Mucosa of stomach (tissue), 1 donor: ENCODE data around the gene CRIP2.

Source experiments
- H3K27me3 ChIP-seq: one replicate; pipeline ENCODE4 v1.7.0; 2013; ENCODE audit warnings: mild to moderate bottlenecking, low read length; ENCODE audit not compliant: control insufficient read depth, insufficient read depth
- H3K36me3 ChIP-seq: one replicate; pipeline ENCODE4 v1.7.0; 2013; ENCODE audit warnings: low read length; ENCODE audit not compliant: control insufficient read depth, insufficient read depth
- H3K4me1 ChIP-seq: one replicate; pipeline ENCODE4 v1.7.0; 2013; ENCODE audit warnings: mild to moderate bottlenecking, low read length; ENCODE audit not compliant: control insufficient read depth, insufficient read depth
- H3K4me3 ChIP-seq: one replicate; pipeline ENCODE4 v1.7.0; 2013; ENCODE audit warnings: low read length
- H3K9ac ChIP-seq: one replicate; pipeline ENCODE4 v1.7.0; 2013; ENCODE audit warnings: mild to moderate bottlenecking, low read length, moderate library complexity
- H3K9me3 ChIP-seq: one replicate; pipeline ENCODE4 v1.7.0; 2013; ENCODE audit warnings: mild to moderate bottlenecking, low read length, moderate library complexity; ENCODE audit not compliant: control insufficient read depth
- donor health status: Pancreatic carcinoma.

CRIP2 gene

DNA sequence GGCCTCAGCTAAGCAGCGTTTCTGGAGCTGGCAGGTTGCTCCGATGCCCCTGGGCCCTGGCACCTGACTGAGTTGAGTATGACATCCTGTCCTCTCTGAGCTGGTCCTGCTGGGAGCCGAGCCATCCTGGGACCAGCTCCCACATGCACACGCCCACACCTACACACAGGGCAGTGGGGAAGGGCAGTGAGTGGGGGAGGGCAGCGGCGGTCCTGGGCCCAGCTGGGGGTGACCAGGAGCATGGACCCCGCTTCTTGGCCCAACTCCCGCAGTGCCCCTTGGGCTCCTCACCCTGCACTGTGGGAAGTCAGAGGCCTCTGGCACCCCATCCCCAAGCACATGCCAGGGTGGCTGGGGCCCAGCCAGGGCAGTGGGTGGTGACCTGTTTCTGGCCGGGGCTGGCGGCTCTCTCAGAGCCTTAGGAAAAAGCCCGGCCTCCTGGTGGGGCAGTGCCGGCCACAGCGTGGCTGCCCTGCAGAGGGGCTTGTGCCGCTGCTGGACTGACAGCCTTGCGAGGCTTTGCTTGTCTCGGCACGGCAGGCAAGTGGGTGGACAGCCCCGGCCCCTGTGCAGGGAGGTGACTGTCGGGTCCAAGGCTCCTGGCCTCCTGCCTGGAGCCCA lies 5.9 kb upstream of the CRIP2 start:
- Histone ChIP-seq H3K36me3 (no peaks in the 10 kb centered on the region), H3K9ac (no peak overlapping the region), H3K4me3 (no peak overlapping the region)

DNA sequence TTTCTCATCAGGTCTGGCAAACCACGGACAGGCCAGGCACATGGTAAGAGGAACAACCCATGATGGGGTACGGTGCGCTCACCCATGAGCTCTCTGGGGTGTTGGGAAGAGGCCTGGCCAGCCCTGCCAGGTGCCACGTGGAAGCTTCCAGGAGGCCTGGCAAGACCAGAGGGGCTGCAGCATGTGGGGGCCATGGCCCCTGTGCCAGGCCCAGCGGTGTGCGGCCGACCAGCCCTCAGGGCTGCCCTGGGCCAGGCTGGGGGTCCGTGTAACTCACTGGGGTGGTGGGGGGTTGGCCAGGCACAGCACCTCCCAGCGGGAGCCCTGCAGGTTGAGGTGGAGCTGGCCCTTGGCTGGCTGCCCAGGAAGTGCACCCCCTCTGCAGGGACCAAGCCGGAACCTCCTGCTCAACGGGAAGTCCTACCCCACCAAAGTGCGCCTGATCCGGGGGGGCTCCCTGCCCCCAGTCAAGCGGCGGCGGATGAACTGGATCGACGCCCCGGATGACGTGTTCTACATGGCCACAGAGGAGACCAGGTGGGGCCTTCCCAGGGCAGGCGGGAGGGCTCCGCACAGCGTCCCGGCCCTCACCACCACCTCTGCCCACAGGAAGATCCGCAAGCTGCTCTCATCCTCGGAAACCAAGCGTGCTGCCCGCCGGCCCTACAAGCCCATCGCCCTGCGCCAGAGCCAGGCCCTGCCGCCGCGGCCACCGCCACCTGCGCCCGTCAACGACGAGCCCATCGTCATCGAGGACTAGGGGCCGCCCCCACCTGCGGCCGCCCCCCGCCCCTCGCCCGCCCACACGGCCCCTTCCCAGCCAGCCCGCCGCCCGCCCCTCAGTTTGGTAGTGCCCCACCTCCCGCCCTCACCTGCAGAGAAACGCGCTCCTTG lies 4.9 kb upstream of the CRIP2 start:
- Histone ChIP-seq H3K4me3 (no peak overlapping the region), H3K9me3 (no peaks in the 10 kb centered on the region), H3K27me3 (no peaks in the 10 kb centered on the region), H3K9ac (no peak overlapping the region), H3K36me3 (no peaks in the 10 kb centered on the region), H3K4me1 (peaks cover 36% of the 10 kb centered on the region)

More for the DNA sequence above, 5.9 kb upstream of the CRIP2 start:
- H3K9me3 ChIP-seq, result no peaks in the 10 kb centered on the region
- peaks cover 34% of the 10 kb centered on the region for H3K4me1 ChIP-seq
- H3K27me3 ChIP-seq, result no peaks in the 10 kb centered on the region

DNA sequence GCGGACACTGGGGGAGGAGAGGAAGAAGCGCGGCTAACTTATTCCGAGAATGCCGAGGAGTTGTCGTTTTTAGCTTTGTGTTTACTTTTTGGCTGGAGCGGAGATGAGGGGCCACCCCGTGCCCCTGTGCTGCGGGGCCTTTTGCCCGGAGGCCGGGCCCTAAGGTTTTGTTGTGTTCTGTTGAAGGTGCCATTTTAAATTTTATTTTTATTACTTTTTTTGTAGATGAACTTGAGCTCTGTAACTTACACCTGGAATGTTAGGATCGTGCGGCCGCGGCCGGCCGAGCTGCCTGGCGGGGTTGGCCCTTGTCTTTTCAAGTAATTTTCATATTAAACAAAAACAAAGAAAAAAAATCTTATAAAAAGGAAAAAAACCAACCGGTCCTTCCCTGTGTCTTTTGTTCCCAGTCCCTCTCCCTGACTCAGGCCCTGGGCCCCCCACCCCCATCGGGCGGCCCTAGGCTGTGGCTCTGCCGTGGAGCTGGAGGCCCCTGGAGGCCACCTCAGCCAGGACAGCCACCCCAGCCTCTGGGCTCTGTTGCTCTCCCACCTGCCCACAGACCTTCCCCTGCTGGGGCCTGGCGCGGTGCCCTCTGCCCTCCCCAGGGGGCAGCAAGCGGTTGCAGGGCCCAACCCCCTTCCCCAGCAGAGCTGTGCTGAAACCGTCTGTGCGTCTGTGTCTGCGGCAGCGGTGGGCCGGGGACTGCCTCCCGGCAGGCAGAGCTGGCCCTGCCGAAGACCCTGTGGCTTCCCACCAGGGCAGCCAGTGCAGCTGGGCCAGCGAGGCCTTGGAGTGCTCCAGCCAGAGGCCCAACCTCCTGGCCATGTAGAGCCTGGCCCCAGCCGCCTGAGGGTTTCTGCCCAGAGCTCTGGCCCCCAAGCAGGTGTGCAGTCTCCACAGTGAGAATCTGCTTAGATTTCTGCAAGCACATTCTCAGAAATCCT lies 4.0 kb upstream of the CRIP2 start:
- Histone ChIP-seq H3K9ac (no peak overlapping the region), H3K36me3 (no peaks in the 10 kb centered on the region), H3K9me3 (no peaks in the 10 kb centered on the region), H3K4me3 (no peak overlapping the region), H3K27me3 (peaks cover 4% of the 10 kb centered on the region), H3K4me1 (peaks cover 41% of the 10 kb centered on the region)

DNA sequence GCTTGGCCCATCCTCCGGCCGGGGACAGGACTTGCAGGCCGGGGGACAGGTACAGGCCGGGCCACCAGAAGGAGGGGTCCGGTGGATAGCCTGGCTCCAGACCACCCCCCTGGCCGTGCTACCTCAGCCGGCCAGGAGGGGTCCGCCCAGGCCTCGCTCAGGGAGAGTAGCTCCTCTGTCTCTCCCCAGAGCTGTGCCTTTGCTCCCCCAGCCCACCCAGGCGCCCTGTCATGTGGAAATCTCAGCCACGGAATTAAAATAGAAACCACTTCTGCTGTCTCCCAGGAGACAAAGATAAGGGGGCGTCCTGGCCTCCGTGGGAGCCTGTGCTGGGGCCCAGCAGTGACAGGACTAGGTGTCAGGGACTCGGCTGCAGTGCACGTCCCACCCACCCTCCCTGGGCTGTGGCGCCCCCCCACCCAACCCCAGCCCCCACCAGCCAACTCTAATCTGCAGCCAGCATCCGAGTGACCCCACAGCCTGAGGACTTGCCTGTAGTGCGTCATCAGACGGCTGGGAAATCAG lies 3.3 kb upstream of the CRIP2 start:
- no peak overlapping the region for H3K4me3 ChIP-seq
- H3K4me1 ChIP-seq, result peaks cover 48% of the 10 kb centered on the region
- H3K9ac ChIP-seq, result no peak overlapping the region
- H3K9me3 ChIP-seq, result no peaks in the 10 kb centered on the region
- H3K27me3 ChIP-seq, result peaks cover 7% of the 10 kb centered on the region
- H3K36me3 ChIP-seq, result no peaks in the 10 kb centered on the region

DNA sequence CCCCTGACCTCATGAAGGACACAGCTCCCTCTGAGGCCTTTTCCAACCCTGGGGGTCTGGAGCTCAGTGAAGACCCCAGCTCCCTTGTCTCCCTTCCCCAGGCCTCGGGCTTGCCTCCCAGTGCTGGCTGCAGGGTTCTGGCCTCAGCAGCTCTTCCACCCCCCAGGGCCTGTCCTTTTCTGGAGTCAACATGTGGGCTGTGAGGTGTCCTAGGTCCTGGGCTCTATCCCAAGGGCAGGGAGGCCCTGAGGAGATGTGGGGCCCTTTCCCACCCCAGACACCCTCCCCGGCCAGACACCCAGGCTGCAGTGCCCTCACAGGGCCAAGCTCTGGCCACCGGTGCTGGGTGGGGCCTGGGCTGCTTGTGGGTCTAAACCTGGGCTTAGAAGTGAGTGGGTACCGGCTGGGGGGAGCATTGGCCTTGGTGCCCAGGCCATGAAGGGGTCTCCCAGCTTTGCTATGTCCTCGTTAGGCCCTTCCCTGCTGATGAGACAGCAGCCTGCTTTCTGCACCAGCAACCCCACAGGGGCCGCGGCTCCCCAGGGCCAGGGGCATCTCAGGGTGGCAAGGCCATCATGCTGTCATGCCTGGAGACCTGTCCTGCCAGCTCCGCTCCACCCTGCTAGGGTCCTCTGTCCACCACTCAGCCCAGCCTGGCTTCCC lies 2.7 kb upstream of the CRIP2 start:
- H3K4me3 ChIP-seq, result no peak overlapping the region
- H3K27me3 ChIP-seq, result peaks cover 7% of the 10 kb centered on the region
- no peaks in the 10 kb centered on the region for H3K36me3 ChIP-seq
- no peaks in the 10 kb centered on the region for H3K9me3 ChIP-seq
- H3K9ac ChIP-seq, result no peak overlapping the region
- peaks cover 54% of the 10 kb centered on the region for H3K4me1 ChIP-seq

DNA sequence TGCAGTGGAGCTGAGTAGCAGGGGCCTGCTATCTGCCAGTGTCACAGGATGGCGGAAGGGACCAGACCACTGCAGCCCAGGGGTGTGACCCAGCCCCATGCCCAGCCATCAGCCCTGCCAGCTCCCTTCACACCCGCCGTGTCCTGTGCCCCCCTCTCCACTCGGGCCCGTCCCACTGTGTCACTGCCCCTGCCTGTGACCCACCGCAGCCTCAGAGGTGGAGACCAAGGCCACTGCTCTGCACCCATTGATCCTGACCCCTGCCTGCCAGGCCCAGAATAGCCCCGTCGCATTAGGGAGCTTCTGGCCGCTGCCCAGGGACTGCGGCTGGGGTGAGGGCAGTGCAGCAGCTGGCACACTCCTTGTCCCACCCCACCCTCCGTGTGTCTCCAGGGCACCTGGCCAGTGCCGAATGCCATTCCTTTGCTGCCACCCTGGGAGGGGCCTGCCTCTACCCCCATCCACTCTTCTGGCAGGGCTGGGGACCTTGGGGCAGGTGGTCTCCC lies 2.1 kb upstream of the CRIP2 start:
- Histone ChIP-seq H3K4me1 (peaks cover 60% of the 10 kb centered on the region), H3K9ac (peak overlapping the region; percentile 43)

DNA sequence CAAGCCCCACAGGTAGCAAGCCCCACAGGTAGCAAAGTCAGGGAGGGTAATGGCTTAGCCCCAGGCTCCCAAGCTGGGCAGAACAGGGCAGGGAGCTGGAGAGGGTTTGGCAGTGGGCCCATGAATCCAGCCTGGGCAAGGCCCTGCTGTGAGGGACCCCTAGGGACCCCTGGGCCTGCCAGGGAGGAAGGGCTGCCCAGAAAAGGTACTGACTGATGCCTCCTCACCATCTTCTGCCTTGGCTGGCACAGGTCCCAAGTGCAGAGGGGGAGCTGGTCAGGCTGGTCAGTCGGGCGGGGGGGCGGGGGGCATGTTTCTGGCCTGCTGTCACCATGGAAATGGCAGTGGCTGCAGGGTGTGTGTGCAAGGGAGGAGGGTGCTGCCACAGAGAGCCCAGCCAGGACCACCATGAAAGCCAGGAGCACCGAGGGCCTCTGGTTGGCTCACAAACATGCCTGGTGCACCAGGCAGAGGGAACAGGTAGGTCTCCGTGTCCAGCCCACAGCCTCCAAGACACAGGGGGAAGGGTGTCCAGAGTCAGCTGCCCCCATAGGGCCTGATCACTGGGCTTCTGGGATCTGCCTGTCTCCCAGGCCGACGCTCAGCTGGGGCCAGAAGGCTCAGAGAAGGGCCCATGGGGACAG lies 1.5 kb upstream of the CRIP2 start:
- Histone ChIP-seq H3K9ac (peak overlapping the region; percentile 55), H3K27me3 (peaks cover 7% of the 10 kb centered on the region), H3K4me1 (peaks cover 60% of the 10 kb centered on the region), H3K9me3 (no peaks in the 10 kb centered on the region), H3K4me3 (peak overlapping the region; percentile 17), H3K36me3 (no peaks in the 10 kb centered on the region)

More for the DNA sequence above, 2.1 kb upstream of the CRIP2 start:
- Histone ChIP-seq H3K27me3 (peaks cover 7% of the 10 kb centered on the region), H3K4me3 (no peak overlapping the region), H3K36me3 (no peaks in the 10 kb centered on the region), H3K9me3 (no peaks in the 10 kb centered on the region)

DNA sequence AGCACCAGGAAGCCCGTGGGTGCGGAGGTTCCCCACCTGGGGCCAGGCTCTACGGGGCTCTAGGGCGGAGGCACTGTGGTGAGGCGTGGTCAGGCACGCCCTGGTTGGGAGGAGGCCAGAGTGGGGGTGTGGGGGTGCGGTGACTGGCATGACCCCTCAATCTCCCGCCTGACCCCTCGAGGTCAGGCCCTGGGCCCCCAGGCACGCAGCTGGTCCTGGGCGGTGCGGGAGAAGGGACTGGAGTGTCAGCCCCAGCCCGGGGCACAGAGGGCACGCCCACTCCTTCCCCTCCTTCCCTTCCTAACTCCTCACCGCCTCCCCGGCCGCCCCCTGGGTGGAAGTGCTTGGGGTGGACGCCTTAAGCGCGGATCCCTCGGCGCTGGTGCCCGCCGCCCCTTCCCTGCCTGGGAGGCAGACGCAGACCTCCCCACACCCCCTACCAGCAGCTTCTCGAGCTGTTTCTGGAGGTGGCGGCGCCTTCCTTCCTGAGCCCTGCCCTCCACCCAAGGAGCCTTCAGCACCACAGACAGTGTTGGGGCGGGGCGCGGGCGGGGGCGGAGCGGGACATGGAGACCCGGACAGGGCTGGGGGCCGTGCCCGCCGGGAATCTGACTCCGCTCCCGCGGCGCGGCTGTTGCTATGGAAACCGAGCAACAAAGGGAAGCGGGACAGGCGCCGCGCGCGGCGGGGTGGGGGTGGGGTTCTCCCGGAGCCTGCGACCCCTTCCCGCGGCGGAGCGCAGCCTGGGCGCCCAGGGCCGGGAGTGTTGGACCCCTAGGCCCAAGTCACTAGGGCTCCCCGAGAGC lies 741 bp upstream of the CRIP2 start:
- no peaks in the 10 kb centered on the region for H3K9me3 ChIP-seq
- H3K4me3 ChIP-seq, result peak overlapping the region; percentile 17
- H3K36me3 ChIP-seq, result no peaks in the 10 kb centered on the region
- H3K9ac ChIP-seq, result peak overlapping the region; percentile 55
- H3K27me3 ChIP-seq, result peaks cover 7% of the 10 kb centered on the region
- H3K4me1 ChIP-seq, result peaks cover 57% of the 10 kb centered on the region

DNA sequence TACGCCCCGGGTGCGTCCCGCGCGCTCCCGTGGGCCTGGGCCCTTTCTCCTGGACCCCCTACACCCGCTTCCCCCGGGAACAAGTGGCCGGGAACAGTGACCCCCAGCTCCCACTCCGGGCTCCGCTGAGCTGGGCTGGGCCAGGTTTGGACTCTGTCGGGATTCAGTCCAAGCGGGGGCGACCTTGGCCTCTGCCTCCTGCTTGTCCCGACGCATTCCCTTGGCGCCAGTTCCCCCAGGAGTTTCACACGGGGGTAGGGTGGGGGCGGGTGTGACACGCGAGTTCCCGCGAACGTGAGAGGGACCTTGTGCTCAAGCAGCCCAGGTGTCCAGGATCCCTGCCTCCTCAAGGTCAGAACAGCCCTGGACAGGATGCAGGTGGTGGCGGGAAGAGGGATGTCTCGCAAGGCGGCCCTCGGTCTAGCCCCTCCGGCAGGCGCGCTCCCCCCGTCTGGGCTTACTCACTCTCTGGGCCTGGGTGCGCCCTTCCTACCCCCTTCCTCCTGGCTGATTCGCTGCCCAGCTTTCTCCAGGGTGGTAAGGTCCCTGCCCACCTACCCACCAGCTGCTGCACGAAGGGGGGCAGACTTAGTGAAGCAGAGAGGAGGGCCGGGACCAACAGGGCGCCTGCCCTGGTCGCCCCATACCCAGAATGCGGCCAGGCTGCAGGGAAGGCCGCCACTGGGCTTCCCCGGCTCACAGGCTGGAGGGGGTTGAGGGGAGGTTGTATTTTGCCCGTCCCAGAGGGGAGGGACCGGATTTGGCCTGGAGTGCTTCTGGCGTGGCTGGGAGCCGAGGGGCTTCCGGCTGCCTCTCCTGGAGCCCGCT lies 862 bp downstream of the CRIP2 start:
- H3K9ac ChIP-seq, result peak overlapping the region; percentile 61
- no peaks in the 10 kb centered on the region for H3K36me3 ChIP-seq
- H3K4me1 ChIP-seq, result peaks cover 52% of the 10 kb centered on the region
- peak overlapping the region; percentile 57 for H3K4me3 ChIP-seq
- H3K9me3 ChIP-seq, result no peaks in the 10 kb centered on the region
- H3K27me3 ChIP-seq, result peaks cover 7% of the 10 kb centered on the region
